ENCODE results near the gene KLK3.

Gene KLK3

DNA sequence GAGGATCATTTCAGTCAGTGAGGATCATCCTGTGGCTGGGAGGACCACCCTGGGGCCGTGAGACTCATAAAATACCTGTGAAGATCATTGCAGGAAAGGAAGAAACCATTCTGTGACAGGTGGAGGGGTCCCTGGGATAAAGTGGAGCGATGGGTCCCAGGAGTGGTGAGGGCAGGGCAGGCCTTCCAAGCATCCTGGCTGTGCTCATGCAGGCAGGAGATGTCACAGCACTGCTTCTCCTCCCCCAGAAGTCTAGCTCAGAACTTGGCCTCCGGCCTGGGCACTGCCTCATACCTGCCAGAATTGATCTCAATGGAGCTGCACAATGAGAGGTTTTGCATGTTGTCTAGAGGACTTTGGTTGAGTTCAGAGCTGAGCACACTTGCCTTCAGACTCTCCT, 42.2 kb upstream of the KLK3 start:
- Histone ChIP-seq H3F3A (ENCODE audit: insufficient read depth, low read length) (no peaks in the 10 kb centered on the region), H3K79me2 (ENCODE audit: insufficient read depth, low read length) (no peaks in the 10 kb centered on the region), H3K27me3 (ENCODE audit: insufficient read depth, low read length) (no peaks in the 10 kb centered on the region; the same call in 1 of the 2 replicates), H3K27ac (ENCODE audit: low read depth, low read length, poor library complexity, severe bottlenecking) (no peak overlapping the region), H3K9me3 (ENCODE audit: low read length) (no peaks in the 10 kb centered on the region), H3K36me3 (ENCODE audit: insufficient read depth, low read length) (no peaks in the 10 kb centered on the region), H4K20me1 (ENCODE audit: insufficient read depth, low read length) (no peaks in the 10 kb centered on the region), H3K4me1 (ENCODE audit: insufficient read depth, low read length, severe bottlenecking) (no peaks in the 10 kb centered on the region), H2AFZ (ENCODE audit: low read length) (no peak overlapping the region), H3K4me2 (ENCODE audit: low read length) (no peak overlapping the region), H3K9ac (ENCODE audit: low read length) (no peak overlapping the region), H3K9me2 (ENCODE audit: low read depth, low read length) (no peaks in the 10 kb centered on the region), H3K4me3 (ENCODE audit: low read depth, low read length, poor library complexity, severe bottlenecking) (no peak overlapping the region)
- TF ChIP-seq EZH2 (IDR thresholded peaks at IDR 0.05; ENCODE audit: borderline replicate concordance, low read length) (no peak), CTCF (IDR thresholded peaks at IDR 0.05; ENCODE audit: low read length) (no peak)

- Histone ChIP-seq H4K20me1 (ENCODE audit: insufficient read depth, low read length) (no peaks in the 10 kb centered on the region), H3K79me2 (ENCODE audit: insufficient read depth, low read length) (no peaks in the 10 kb centered on the region), H3K4me1 (ENCODE audit: insufficient read depth, low read length, severe bottlenecking) (no peaks in the 10 kb centered on the region), H3K27me3 (ENCODE audit: insufficient read depth, low read length) (peaks cover 5% of the 10 kb centered on the region; the same call in 1 of the 2 replicates), H3K36me3 (ENCODE audit: insufficient read depth, low read length) (no peaks in the 10 kb centered on the region), H3K9ac (ENCODE audit: low read length) (no peak overlapping the region), H3K4me3 (ENCODE audit: low read depth, low read length, poor library complexity, severe bottlenecking) (no peak overlapping the region), H3F3A (ENCODE audit: insufficient read depth, low read length) (no peaks in the 10 kb centered on the region), H2AFZ (ENCODE audit: low read length) (no peak overlapping the region), H3K4me2 (ENCODE audit: low read length) (no peak overlapping the region), H3K27ac (ENCODE audit: low read depth, low read length, poor library complexity, severe bottlenecking) (no peak overlapping the region), H3K9me2 (ENCODE audit: low read depth, low read length) (no peaks in the 10 kb centered on the region), H3K9me3 (ENCODE audit: low read length) (no peaks in the 10 kb centered on the region)
- no peak for TF ChIP-seq EZH2 (IDR thresholded peaks at IDR 0.05; ENCODE audit: borderline replicate concordance, low read length)
- TF ChIP-seq CTCF (IDR thresholded peaks at IDR 0.05; ENCODE audit: low read length): no peak
These were observed 39.8 kb upstream of the KLK3 start for GRCh38 chr19:50814883-50815282.

DNA sequence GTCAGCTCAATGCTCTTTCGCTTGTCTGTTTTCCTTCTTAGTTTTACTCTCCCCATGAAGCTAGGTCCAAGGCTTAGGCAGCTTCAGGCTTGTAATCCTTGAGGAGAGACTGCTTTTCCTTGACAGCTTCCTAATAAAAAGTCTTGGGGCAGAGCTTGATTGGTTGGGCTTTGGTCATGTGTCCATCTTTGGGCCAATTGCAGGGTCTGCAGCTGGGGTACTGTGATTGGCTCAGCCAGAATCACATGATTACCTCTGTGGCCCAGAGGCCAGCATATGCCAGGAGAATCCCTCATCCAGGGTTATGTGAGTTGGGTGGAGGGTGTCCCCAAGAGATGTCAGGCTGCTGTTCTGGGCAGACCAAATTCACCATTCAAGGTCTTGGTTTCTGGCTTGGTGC, 39.3 kb upstream of the KLK3 start:
- H3K4me3 ChIP-seq (ENCODE audit: low read depth, low read length, poor library complexity, severe bottlenecking): no peak overlapping the region
- H3K36me3 ChIP-seq (ENCODE audit: insufficient read depth, low read length): no peaks in the 10 kb centered on the region
- no peak overlapping the region for H3K27ac ChIP-seq (ENCODE audit: low read depth, low read length, poor library complexity, severe bottlenecking)
- no peak overlapping the region for H3K4me2 ChIP-seq (ENCODE audit: low read length)
- H3K9me2 ChIP-seq (ENCODE audit: low read depth, low read length): no peaks in the 10 kb centered on the region
- H3K4me1 ChIP-seq (ENCODE audit: insufficient read depth, low read length, severe bottlenecking): peaks cover 5% of the 10 kb centered on the region
- no peaks in the 10 kb centered on the region for H3K79me2 ChIP-seq (ENCODE audit: insufficient read depth, low read length)
- no peaks in the 10 kb centered on the region for H3F3A ChIP-seq (ENCODE audit: insufficient read depth, low read length)
- no peaks in the 10 kb centered on the region for H3K9me3 ChIP-seq (ENCODE audit: low read length)
- TF ChIP-seq EZH2 (IDR thresholded peaks at IDR 0.05; ENCODE audit: borderline replicate concordance, low read length) (no peak), CTCF (IDR thresholded peaks at IDR 0.05; ENCODE audit: low read length) (no peak)
- no peaks in the 10 kb centered on the region for H4K20me1 ChIP-seq (ENCODE audit: insufficient read depth, low read length)
- peaks cover 5% of the 10 kb centered on the region; the same call in 1 of the 2 replicates for H3K27me3 ChIP-seq (ENCODE audit: insufficient read depth, low read length)
- H2AFZ ChIP-seq (ENCODE audit: low read length): no peak overlapping the region
- H3K9ac ChIP-seq (ENCODE audit: low read length): no peak overlapping the region
